HL-60 (cell line): ENCODE measurements around the gene BCL7A.

Source experiments
- DNase-seq, 2 experiments: peaks; one replicate each; pipeline ENCODE4 v3.0.0-alpha.2; 2010 to 2020; ENCODE audit warnings: low read depth in 1 of 2, low spot score in 1 of 2
- H3K27ac ChIP-seq: fragments of 250-450 bp; sonication (Bioruptor Pico); replicated peaks from 2 replicates; pipeline ENCODE4 v1.5.1; 2020; ENCODE audit warnings: mild to moderate bottlenecking, moderate library complexity
- H3K27me3 ChIP-seq: fragments of 250-450 bp; sonication (Bioruptor Pico); 2 replicates; pipeline ENCODE4 v1.5.1; 2021; ENCODE audit warnings: mild to moderate bottlenecking, moderate library complexity; ENCODE audit not compliant: insufficient read depth, poor library complexity, severe bottlenecking
- H3K4me3 ChIP-seq: replicated peaks from 2 replicates; pipeline ENCODE4 v1.5.1; 2011; ENCODE audit warnings: mild to moderate bottlenecking, control low read depth, low read length; ENCODE audit not compliant: insufficient read depth
- GABPA ChIP-seq: IDR thresholded peaks from 2 replicates; pipeline ENCODE4 v1.6.1; 2012; ENCODE audit warnings: low read depth
- POLR2AphosphoS5 ChIP-seq: IDR thresholded peaks from 2 replicates; pipeline ENCODE4 v1.6.1; 2012; ENCODE audit warnings: low read depth
- SPI1 ChIP-seq: IDR thresholded peaks from 2 replicates; pipeline ENCODE4 v1.6.1; 2012; ENCODE audit warnings: low read depth, mild to moderate bottlenecking, borderline replicate concordance
- TF ChIP-seq, protein P1 (sequence below): IDR thresholded peaks from one replicate; pipeline ENCODE4 v1.5.1; 2011; ENCODE audit warnings: low read length, control low read depth, inconsistent platforms; ENCODE audit not compliant: insufficient read depth
- TF ChIP-seq, protein P2 (sequence below): IDR thresholded peaks from 2 replicates; pipeline ENCODE4 v1.6.1; 2012; ENCODE audit warnings: low read depth; ENCODE audit not compliant: insufficient replicate concordance

The BCL7A gene

DNA sequence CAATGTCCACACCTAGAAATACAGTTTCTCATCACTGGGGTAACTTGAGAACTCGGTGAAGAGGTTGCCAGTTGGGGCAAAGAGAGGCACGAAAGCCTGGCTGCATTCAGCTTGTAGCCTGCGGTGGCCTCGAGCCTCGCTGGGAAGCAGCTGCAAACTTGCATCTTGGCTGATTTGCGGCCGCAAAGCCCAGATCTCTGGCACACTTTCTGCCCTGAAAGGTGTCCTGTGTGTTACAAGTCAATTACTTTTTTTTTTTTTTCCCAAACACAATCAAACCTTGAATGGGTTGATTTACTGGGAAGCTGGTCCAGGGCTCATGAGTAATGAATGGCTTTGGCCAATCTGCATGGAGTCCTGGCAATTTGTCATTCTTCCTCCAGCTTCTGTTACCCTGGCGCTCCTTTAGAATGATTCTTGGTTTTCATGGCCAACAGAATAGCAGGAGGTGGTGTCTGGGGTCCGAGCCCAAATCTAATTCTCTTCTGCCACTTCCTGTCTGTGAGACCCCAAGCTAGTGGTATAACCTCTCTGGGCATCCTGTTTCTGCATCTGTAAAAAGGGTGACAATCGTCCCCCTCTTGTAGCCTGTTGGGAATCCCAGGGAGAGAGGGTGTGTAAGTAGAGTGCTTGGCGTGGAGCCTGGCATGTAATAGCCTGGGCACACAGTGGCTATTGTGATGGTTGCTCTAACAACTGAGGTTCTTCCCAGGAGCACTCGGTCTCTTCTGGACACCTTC lies 6.7 kb downstream of the BCL7A start:
- TF ChIP-seq POLR2AphosphoS5 (no peak), SPI1 (no peak), GABPA (no peak)
- TF ChIP-seq, protein P1, sequence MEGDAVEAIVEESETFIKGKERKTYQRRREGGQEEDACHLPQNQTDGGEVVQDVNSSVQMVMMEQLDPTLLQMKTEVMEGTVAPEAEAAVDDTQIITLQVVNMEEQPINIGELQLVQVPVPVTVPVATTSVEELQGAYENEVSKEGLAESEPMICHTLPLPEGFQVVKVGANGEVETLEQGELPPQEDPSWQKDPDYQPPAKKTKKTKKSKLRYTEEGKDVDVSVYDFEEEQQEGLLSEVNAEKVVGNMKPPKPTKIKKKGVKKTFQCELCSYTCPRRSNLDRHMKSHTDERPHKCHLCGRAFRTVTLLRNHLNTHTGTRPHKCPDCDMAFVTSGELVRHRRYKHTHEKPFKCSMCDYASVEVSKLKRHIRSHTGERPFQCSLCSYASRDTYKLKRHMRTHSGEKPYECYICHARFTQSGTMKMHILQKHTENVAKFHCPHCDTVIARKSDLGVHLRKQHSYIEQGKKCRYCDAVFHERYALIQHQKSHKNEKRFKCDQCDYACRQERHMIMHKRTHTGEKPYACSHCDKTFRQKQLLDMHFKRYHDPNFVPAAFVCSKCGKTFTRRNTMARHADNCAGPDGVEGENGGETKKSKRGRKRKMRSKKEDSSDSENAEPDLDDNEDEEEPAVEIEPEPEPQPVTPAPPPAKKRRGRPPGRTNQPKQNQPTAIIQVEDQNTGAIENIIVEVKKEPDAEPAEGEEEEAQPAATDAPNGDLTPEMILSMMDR = no peak
- TF ChIP-seq, protein P2, sequence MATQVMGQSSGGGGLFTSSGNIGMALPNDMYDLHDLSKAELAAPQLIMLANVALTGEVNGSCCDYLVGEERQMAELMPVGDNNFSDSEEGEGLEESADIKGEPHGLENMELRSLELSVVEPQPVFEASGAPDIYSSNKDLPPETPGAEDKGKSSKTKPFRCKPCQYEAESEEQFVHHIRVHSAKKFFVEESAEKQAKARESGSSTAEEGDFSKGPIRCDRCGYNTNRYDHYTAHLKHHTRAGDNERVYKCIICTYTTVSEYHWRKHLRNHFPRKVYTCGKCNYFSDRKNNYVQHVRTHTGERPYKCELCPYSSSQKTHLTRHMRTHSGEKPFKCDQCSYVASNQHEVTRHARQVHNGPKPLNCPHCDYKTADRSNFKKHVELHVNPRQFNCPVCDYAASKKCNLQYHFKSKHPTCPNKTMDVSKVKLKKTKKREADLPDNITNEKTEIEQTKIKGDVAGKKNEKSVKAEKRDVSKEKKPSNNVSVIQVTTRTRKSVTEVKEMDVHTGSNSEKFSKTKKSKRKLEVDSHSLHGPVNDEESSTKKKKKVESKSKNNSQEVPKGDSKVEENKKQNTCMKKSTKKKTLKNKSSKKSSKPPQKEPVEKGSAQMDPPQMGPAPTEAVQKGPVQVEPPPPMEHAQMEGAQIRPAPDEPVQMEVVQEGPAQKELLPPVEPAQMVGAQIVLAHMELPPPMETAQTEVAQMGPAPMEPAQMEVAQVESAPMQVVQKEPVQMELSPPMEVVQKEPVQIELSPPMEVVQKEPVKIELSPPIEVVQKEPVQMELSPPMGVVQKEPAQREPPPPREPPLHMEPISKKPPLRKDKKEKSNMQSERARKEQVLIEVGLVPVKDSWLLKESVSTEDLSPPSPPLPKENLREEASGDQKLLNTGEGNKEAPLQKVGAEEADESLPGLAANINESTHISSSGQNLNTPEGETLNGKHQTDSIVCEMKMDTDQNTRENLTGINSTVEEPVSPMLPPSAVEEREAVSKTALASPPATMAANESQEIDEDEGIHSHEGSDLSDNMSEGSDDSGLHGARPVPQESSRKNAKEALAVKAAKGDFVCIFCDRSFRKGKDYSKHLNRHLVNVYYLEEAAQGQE = no peak
- H3K27me3 ChIP-seq = no peaks in the 10 kb centered on the region
- H3K4me3 ChIP-seq = no peak overlapping the region
- H3K27ac ChIP-seq = no peak overlapping the region
- DNase-seq = no peak

DNA sequence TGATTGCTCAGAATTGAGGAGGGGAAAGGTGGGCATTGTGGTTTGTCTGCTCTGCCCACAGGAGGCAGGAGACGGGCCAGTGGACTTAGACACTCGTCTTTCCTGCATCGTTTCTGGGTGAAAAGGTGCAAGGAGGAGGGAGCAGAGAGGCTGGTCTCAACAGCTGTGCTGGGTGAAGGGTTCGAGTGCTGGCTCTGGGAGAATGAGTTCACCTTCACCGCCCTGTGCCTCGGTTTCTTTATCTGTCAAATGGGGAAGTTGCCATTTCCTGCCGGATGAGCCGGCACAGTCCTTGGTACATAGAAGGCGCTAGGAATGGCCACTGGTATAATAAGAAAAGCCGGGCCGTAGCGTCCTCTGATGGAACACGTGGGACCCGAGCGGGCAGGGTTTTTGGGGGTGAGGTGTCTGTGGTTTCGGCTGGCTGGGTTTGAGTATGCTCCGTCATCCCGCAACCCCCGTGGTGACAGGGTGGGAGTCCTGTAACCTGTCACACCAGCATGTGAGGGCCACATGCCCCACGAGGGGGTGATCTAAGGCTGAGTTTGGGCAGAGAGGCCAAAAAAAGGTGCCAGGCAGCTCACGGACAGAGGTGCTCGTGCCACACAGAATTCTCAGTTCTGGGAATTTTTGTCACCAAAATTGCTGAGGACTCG lies 7.3 kb downstream of the BCL7A start:
- H3K27me3 ChIP-seq = no peaks in the 10 kb centered on the region
- TF ChIP-seq POLR2AphosphoS5 = no peak
- TF ChIP-seq, protein P2 = no peak
- no peak for TF ChIP-seq SPI1
- TF ChIP-seq GABPA = no peak
- TF ChIP-seq, protein P1 = no peak
- no peak overlapping the region for H3K27ac ChIP-seq
- H3K4me3 ChIP-seq = no peak overlapping the region
- DNase-seq = no peak

DNA sequence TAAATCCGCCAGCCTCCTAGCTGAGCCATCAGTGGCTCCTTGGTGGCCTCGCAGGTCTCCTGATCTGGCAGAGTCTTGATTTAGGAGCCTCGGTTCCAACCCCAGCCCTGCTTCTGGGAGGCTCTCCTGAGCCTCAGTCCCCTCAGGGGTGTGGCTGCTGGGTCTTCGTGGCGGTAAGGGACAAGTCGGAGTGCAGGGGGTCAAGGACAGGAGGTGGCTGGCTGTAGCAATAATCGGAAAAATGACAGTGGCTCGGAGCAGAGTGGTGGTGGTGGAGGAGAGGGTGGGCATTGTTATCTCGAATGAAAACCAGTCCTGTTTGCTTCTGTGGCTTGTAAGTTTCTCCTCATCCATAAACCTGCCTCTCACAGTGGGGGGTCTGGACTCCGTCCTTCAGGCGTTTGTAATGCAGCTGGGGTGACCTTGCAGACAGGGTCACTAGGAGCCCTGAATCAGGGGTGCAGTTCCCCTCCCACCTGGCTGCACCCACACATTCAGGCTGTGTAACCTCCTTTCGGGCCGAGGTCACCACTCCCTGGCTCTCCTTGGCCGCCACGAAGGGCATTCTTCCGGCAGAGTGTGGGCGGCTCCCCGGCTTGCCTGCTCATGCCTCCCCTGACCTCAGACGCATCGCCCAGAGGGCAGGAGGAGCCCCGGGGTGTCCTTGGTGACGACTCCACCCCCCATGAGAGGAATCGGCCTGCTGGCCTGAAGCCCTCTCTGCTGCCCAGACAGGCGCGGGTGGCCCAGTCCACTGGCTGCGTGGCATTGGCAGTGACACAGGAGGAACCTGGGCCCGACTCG lies 8.1 kb downstream of the BCL7A start:
- Histone ChIP-seq H3K4me3 (no peak overlapping the region), H3K27ac (no peak overlapping the region), H3K27me3 (no peaks in the 10 kb centered on the region)
- no peak for DNase-seq
- TF ChIP-seq POLR2AphosphoS5 (no peak), GABPA (no peak), SPI1 (no peak)
- TF ChIP-seq, protein P2 = no peak
- TF ChIP-seq, protein P1 = no peak
